ENCODE results near the gene NRDE2.
A peak's percentile ranks its signal among the peaks of the same experiment; 100 is the strongest.
"Not testable (repeated sequence)": the region's sequence is repeated elsewhere in the genome, so short reads cannot be mapped to it uniquely, and the experiment has no call there.

NRDE2 gene

GRCh38 chr14:90268420-90268819 is 63.3 kb downstream of the NRDE2 start:
- no peak for DNase-seq

- no peak for DNase-seq
Measured at GRCh38 chr14:90266441-90267154, 65.1 kb downstream of the NRDE2 start.

- no peak for DNase-seq
Measured at GRCh38 chr14:90263748-90264449, 67.8 kb downstream of the NRDE2 start.

- DNase-seq = peak; percentile 91
Measured at GRCh38 chr14:90256354-90257131, 75.2 kb downstream of the NRDE2 start, which contains the start of gene PSMC1. PSMC1 (plus strand) TSS chr14:90256553; CDS start chr14:90256598, 45 bp downstream.

GRCh38 chr14:90255871-90256270 is 75.9 kb downstream of the NRDE2 start:
- no peak for DNase-seq

GRCh38 chr14:90253826-90254225 is 77.9 kb downstream of the NRDE2 start:
- no peak for DNase-seq

- no peak for DNase-seq
Measured at GRCh38 chr14:90248594-90248993, 83.1 kb downstream of the NRDE2 start.

- not testable (repeated sequence) for DNase-seq
Measured at GRCh38 chr14:90247441-90247840, 84.3 kb downstream of the NRDE2 start.

- DNase-seq = no peak
Measured at GRCh38 chr14:90246936-90247335, 84.8 kb downstream of the NRDE2 start.

GRCh38 chr14:90242444-90242843 is 89.3 kb downstream of the NRDE2 start:
- no peak for DNase-seq

- DNase-seq = no peak
Measured at GRCh38 chr14:90239139-90239538, 92.6 kb downstream of the NRDE2 start.

GRCh38 chr14:90235179-90235976 is 96.4 kb downstream of the NRDE2 start:
- peak; percentile 30 for DNase-seq

- not testable (repeated sequence) for DNase-seq
Measured at GRCh38 chr14:90229942-90230341, 101.8 kb downstream of the NRDE2 start.

- no peak for DNase-seq
Measured at GRCh38 chr14:90228478-90228877, 103.3 kb downstream of the NRDE2 start.
